GM21360 (cell line): ENCODE results near the gene WWOX.

Experiments
- ATAC-seq: cut with Tn5 transposase; IDR thresholded peaks from one replicate; pipeline ENCODE4 v1.9.1; 2021; ENCODE audit warnings: mild to moderate bottlenecking, moderate library complexity; ENCODE audit not compliant: unreplicated experiment

WWOX gene

GRCh38 chr16:78258375-78259065 is 159.1 kb downstream of the WWOX start:
- no peak for ATAC-seq

DNA sequence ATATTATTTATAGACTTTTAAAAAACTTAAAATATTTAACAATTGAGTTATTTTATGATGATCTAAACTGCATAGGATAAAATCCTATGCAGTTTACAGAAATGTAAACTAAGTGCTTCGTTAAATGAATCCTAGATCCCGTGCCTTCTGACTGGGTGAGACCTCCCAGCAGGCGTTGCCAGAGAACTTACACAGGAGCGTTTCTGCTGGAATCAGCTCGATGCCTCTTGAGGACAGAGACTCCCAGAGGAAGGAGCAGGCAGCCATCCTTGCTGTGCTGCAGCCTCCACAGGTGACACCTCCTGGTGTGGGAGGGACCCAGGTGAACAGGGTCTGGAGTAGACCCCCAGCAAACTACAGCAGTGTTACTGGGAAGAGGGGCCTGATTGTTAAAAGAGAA is 160.4 kb downstream of the WWOX start:
- no peak for ATAC-seq

DNA sequence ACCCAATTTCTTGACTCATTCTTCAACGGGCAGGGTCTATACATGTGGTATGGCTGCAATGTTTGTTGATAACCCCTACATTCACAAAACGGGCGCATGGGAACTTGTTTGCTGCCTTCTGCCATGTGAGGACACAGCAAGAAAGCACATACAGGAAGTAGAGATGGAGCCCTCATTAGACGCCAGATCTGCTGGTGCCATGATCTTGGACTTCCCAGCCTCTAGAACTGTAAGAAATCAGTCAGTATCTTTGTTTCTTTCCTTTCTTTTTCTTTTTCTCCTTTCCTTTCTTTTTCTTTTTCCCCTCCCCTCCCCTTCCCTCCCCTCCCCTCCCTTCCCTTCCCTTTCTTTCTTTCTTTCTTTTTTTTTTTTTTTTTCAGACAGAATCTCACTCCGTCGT is 165.2 kb downstream of the WWOX start:
- no peak for ATAC-seq

DNA sequence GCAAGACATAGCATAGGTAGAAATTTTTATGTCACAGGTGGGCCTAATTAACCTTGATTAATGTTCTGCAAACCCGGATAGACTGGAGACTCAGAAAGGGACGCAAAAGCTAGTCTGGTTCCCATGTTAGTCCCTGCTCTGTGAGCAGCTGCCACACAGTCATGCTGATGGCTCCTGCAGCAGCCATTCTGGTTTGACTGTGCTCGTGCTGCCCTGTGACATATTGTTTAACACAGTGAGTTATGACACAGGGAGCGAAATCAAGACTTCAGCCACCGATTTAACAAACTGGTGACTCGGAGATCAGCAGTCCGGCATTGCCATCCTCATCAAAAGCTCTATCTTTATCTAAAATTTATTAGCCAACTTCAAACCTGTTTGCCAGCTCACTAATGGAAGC is 169.8 kb downstream of the WWOX start:
- no peak for ATAC-seq

DNA sequence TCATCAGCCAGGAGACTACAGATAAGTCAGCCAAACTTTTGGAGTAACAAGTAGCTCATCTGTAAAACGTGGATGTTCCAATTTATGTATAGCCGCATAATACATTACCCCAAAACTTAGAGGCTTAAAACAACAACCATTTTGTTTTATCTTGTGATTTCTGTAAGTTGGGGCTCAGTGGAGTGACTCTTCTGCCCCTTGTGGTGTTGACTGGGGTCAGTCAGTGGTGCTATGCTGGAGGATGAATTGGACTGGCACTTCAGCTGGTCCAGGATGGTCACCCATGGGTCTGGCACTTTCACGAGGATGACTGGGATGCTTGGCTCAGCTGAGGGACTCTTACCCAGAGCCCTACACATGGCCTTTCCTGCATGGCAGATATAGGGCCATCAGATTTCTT is 172.5 kb downstream of the WWOX start:
- ATAC-seq = no peak

GRCh38 chr16:78274771-78275170 is 175.3 kb downstream of the WWOX start:
- ATAC-seq = no peak

DNA sequence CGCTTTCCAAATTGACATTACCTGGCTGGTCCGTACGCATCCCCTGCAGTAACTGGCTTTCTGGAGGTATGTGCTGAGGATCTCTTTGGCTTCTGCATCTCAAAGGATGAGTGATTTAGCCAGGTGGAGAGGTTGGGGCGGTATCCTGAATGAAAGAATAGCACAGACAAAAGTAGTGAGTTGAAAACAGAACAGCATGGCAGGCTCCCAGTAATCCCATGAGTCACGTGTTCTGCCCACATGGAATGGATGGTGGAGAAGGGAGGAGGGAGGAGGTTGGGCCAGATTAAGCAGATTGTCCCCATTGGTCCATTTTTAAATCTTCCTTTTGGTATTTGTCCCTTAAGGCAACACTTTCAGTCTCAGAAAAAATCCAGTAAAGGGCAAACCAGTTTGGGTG is 176.0 kb downstream of the WWOX start:
- ATAC-seq = no peak

GRCh38 chr16:78277321-78278055 is 178.0 kb downstream of the WWOX start:
- no peak for ATAC-seq

- ATAC-seq = no peak
Observed at GRCh38 chr16:78278056-78278450, 178.6 kb downstream of the WWOX start.

- no peak for ATAC-seq
Observed at GRCh38 chr16:78281115-78281514, 181.7 kb downstream of the WWOX start.

GRCh38 chr16:78283548-78284251 is 184.2 kb downstream of the WWOX start:
- no peak for ATAC-seq

- no peak for ATAC-seq
Observed at GRCh38 chr16:78284326-78284725, 184.9 kb downstream of the WWOX start.

GRCh38 chr16:78284957-78285434 is 185.5 kb downstream of the WWOX start:
- no peak for ATAC-seq

- ATAC-seq = no peak
Observed at GRCh38 chr16:78285437-78285922, 186.0 kb downstream of the WWOX start.

DNA sequence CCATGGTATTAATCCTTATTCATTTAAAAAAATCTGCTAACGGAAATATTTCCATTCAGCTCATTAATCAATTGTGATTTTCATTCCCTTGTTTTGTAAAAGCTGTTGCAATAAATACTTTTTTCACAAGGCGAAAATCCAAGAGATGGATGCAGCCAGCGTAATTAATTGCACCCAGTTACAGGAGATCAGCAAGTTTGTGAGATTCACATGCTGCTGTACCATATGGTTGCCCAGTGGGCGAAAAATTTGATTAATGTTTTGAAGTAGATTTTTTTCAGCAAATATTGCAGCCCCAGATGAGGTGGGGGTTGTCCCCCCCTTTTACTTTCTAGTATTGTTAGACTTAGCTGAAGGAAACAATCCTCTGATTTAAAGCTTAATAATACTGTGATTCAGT is 186.6 kb downstream of the WWOX start:
- ATAC-seq = no peak

DNA sequence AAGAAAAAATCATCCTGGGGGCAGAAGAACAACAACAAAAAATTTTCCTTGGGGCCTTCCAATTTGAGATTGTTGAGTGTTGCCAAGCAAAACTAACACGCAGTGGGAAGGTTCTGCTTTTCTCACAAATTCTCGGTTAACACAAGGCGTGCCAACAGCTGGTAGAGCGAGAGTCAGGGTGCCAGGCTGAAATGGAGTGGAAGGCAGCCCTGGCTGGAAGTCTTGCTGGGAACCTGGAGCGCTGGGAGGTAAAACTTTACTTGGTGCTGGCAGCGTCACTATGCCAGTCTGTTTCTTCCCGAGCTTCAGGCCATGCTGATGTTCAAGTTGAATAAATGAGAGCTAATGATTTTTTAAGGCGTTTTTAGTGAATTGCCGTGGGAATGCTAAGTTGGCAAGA is 189.4 kb downstream of the WWOX start:
- no peak for ATAC-seq

GRCh38 chr16:78289373-78289772 is 189.9 kb downstream of the WWOX start:
- ATAC-seq = no peak

GRCh38 chr16:78289844-78290277 is 190.4 kb downstream of the WWOX start:
- no peak for ATAC-seq

GRCh38 chr16:78290395-78290794 is 190.9 kb downstream of the WWOX start:
- ATAC-seq = no peak

- no peak for ATAC-seq
Observed at GRCh38 chr16:78290872-78291591, 191.6 kb downstream of the WWOX start.

DNA sequence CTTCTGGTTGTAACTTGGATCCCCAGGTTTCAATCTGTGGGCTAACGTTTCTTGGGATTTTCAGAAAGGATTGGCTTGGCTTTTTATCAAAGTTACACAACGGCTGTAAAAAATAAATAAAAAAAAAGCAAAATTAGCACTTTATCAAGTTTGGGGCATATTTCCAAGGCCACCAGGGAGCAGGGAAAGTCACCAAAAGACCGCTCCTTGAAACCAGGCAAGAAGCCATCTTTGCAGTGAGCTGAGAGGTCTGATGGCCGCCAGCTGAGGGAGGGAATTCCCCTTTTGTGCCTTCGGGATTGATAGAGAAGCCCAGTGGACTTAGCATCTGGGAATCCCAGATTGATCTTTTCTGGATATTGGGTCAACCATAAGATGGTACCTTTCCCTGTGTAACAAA is 192.2 kb downstream of the WWOX start:
- no peak for ATAC-seq
